ENCODE data around the gene GLCCI1.

DNA sequence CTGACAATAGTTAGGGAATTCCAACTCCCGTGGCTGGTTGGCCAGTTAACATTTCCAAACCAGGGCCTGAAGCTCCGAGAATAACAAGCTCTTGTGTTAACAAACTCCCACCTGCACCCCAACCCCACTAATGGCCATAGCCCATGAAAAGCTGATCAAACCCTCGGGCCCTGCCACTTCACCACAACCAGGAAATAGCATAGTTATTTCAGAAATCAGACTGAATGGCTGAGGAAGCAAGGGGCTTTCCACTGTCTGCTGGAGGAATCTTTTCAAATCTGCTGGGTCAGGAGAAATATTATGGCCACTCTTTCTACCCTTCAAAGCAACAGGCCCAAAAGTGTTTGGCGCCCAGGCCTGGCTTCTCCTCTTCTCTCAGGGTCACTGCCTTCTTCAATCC, 145.6 kb downstream of the GLCCI1 start:
- TF ChIP-seq, protein P1, sequence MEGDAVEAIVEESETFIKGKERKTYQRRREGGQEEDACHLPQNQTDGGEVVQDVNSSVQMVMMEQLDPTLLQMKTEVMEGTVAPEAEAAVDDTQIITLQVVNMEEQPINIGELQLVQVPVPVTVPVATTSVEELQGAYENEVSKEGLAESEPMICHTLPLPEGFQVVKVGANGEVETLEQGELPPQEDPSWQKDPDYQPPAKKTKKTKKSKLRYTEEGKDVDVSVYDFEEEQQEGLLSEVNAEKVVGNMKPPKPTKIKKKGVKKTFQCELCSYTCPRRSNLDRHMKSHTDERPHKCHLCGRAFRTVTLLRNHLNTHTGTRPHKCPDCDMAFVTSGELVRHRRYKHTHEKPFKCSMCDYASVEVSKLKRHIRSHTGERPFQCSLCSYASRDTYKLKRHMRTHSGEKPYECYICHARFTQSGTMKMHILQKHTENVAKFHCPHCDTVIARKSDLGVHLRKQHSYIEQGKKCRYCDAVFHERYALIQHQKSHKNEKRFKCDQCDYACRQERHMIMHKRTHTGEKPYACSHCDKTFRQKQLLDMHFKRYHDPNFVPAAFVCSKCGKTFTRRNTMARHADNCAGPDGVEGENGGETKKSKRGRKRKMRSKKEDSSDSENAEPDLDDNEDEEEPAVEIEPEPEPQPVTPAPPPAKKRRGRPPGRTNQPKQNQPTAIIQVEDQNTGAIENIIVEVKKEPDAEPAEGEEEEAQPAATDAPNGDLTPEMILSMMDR (IDR thresholded peaks at IDR 0.05): no peak
- no peak for TF ChIP-seq POLR2A (IDR thresholded peaks at IDR 0.05)

Data from lower leg skin (tissue), 3 donors.